Endothelial cell of umbilical vein (primary cell): ENCODE results near the gene CCSER1. TPM values are rescaled to one million over a fixed set of nuclear protein-coding genes. Genes with fewer than 3 reads are reported as not detected.

Experiments used
- BruUV-seq: library from RNA; stranded (reverse); fragments of 400-500 nt; replicated peaks from 2 replicates; lab custom pipeline; 2021; lab: Mats Ljungman, UMichigan
- CTCF ChIA-PET: fragments of 300-600, 350-600 bp; sonication (Branson Sonifier 250); formaldehyde crosslinking; loops from one replicate; lab custom pipeline; 2021; ENCODE audit warnings: antibody characterized with exemption, inconsistent platforms; lab: Charles Lee
- POLR2A ChIA-PET: fragments of 300-600, 350-600 bp; sonication (Branson Sonifier 250); formaldehyde crosslinking; loops from one replicate; lab custom pipeline; 2021; ENCODE audit warnings: antibody characterized with exemption, inconsistent platforms; lab: Charles Lee
- DNase-seq: peaks from one replicate; pipeline ENCODE4 v3.0.0-alpha.2; 2011; ENCODE audit warnings: low read depth, low spot score
- FAIRE-seq: peaks from 2 replicates; lab custom pipeline; 2011; peaks lifted over from hg19 to GRCh38; lab: Jason Lieb, UNC
- H2AFZ ChIP-seq: 2 replicates; pipeline ENCODE4 v1.6.0; 2012; ENCODE audit warnings: low read depth, low read length, control low read depth, inconsistent platforms
- H3K27ac ChIP-seq: 2 replicates; pipeline ENCODE4 v1.5.1; 2011; ENCODE audit warnings: low read depth, mild to moderate bottlenecking, control low read depth, low read length, moderate library complexity; ENCODE audit not compliant: insufficient read depth
- H3K27me3 ChIP-seq, 2 experiments: 2 replicates each; pipeline versions ENCODE4 v1.6.0 to v1.6.1; 2011; ENCODE audit warnings: low read length in 2 of 2, mixed read lengths in 1 of 2; ENCODE audit not compliant: control insufficient read depth in 2 of 2, insufficient read depth in 2 of 2
- H3K36me3 ChIP-seq, 2 experiments: 2 replicates in 1 of 2; 3 replicates in 1 of 2; pipeline ENCODE4 v1.5.1; 2011; ENCODE audit warnings: low read length in 2 of 2, mild to moderate bottlenecking in 1 of 2, moderate library complexity in 1 of 2; ENCODE audit not compliant: control insufficient read depth in 2 of 2, insufficient read depth in 2 of 2; ENCODE audit errors: extremely low read depth in 1 of 2
- H3K4me1 ChIP-seq: 3 replicates; pipeline ENCODE4 v1.5.1; 2011; ENCODE audit warnings: mild to moderate bottlenecking, low read length; ENCODE audit not compliant: control insufficient read depth, insufficient read depth; ENCODE audit errors: extremely low read depth
- H3K4me2 ChIP-seq: 2 replicates; pipeline ENCODE4 v1.6.1; 2011; ENCODE audit warnings: low read length, control low read depth, mixed read lengths; ENCODE audit not compliant: insufficient read depth
- H3K4me3 ChIP-seq, 3 experiments: fragments of 200-600 bp in 1 of 3; sonication (generic), shearing (Covaris generic) in 1 of 3; replicated peaks in 1 of 3; 2 replicates each; pipeline ENCODE4 v1.5.1; 2011 to 2016; ENCODE audit warnings: control low read depth in 3 of 3, low read length in 3 of 3, mild to moderate bottlenecking in 2 of 3, inconsistent platforms in 1 of 3, low read depth in 1 of 3, moderate library complexity in 1 of 3; ENCODE audit not compliant: insufficient read depth in 1 of 3
- H3K79me2 ChIP-seq: 2 replicates; pipeline ENCODE4 v1.6.0; 2012; ENCODE audit warnings: low read length, inconsistent platforms; ENCODE audit not compliant: control insufficient read depth, insufficient read depth
- H3K9ac ChIP-seq: replicated peaks from 2 replicates; pipeline ENCODE3; 2011; ENCODE audit warnings: low read length, control low read depth; ENCODE audit not compliant: insufficient read depth; ENCODE audit errors: extremely low read depth
- H3K9me1 ChIP-seq: replicated peaks from 3 replicates; pipeline ENCODE4 v1.6.0; 2011; ENCODE audit warnings: mild to moderate bottlenecking, low read length; ENCODE audit not compliant: control insufficient read depth, insufficient read depth; ENCODE audit errors: extremely low read depth
- H3K9me3 ChIP-seq: replicated peaks from 2 replicates; pipeline ENCODE4 v1.5.1; 2012; ENCODE audit warnings: low read length, inconsistent platforms; ENCODE audit not compliant: control insufficient read depth, insufficient read depth
- H4K20me1 ChIP-seq: replicated peaks from 2 replicates; pipeline ENCODE3; 2011; ENCODE audit warnings: mild to moderate bottlenecking, low read length; ENCODE audit not compliant: control insufficient read depth, insufficient read depth; ENCODE audit errors: extremely low read depth
- EZH2 ChIP-seq: IDR thresholded peaks from 2 replicates; pipeline ENCODE4 v1.6.1; 2012; ENCODE audit warnings: borderline replicate concordance, low read depth, mild to moderate bottlenecking, moderate library complexity, low read length, inconsistent platforms; ENCODE audit not compliant: severe bottlenecking
- GATA2 ChIP-seq: IDR thresholded peaks from 2 replicates; pipeline ENCODE4 v1.7.0; 2011; ENCODE audit warnings: low read depth, mild to moderate bottlenecking, moderate library complexity, mixed read lengths, low read length; ENCODE audit not compliant: insufficient read length, insufficient read depth
- JUN ChIP-seq: IDR thresholded peaks from 2 replicates; pipeline ENCODE4 v1.6.1; 2011; ENCODE audit warnings: borderline replicate concordance, low read depth; ENCODE audit not compliant: insufficient read length, insufficient read depth
- MYC ChIP-seq: IDR thresholded peaks from one replicate; pipeline ENCODE4 v1.6.1; 2011; ENCODE audit warnings: mild to moderate bottlenecking, low read depth, low read length
- POLR2A ChIP-seq: IDR thresholded peaks from 2 replicates; pipeline ENCODE4 v1.6.1; 2012; ENCODE audit warnings: low read depth, mild to moderate bottlenecking, control low read depth, low read length
- POLR2AphosphoS5 ChIP-seq: IDR thresholded peaks from 2 replicates; pipeline ENCODE4 v1.6.1; 2012; ENCODE audit warnings: low read depth, mild to moderate bottlenecking, control low read depth, low read length, moderate library complexity; ENCODE audit not compliant: insufficient read depth
- dilution Hi-C: fragments of 300-500 bp; cut with MboI; formaldehyde crosslinking; loops from one replicate; pipeline ENCODE4 v1.15.0; 2019; ENCODE audit warnings: low sequenced_read_pairs; ENCODE audit not compliant: extremely low pct_ligation_motif_present
- intact Hi-C: fragments of 100-400 bp; cut with micrococcal nuclease; formaldehyde crosslinking; loops from one replicate; pipeline ENCODE4 v1.10.0; 2022
- polyA plus RNA-seq, 4 experiments: library from polyadenylated mRNA; depleted of rRNA in 3 of 4; stranded (reverse) in 3 of 4; unstranded in 1 of 4; fragments of >200 nt; gene quantifications; 2 replicates each; pipeline versions ENCODE4 v1.2.1 to v1.2.3, GENCODE V29; 2011 to 2012; ENCODE audit warnings: missing spikeins in 1 of 4
- total RNA-seq: library from RNA; stranded (reverse); gene quantifications from 2 replicates; pipeline ENCODE4 v1.2.3, GENCODE V29; 2021
- TF ChIP-seq, protein P1 (sequence below), 2 donors: IDR thresholded peaks; 1 replicate in 1 of 2; 2 replicates in 1 of 2; pipeline ENCODE4 v1.5.1; 2011; ENCODE audit warnings: low read length in 2 of 2, mild to moderate bottlenecking in 2 of 2, moderate library complexity in 2 of 2, control low read depth in 1 of 2, inconsistent platforms in 1 of 2, low read depth in 1 of 2; ENCODE audit not compliant: insufficient read depth in 1 of 2; ENCODE audit errors: extremely low read depth in 1 of 2
- TF ChIP-seq, protein P2 (sequence below): IDR thresholded peaks from 2 replicates; pipeline ENCODE4 v1.6.1; 2011; ENCODE audit not compliant: insufficient read depth, insufficient read length

The CCSER1 gene
- total and polyA plus RNA-seq, 2 donors (not counting 3 experiments of a cell fraction or from before 2014, with no cell fraction given), result 0.11 to 1.8 TPM

DNA sequence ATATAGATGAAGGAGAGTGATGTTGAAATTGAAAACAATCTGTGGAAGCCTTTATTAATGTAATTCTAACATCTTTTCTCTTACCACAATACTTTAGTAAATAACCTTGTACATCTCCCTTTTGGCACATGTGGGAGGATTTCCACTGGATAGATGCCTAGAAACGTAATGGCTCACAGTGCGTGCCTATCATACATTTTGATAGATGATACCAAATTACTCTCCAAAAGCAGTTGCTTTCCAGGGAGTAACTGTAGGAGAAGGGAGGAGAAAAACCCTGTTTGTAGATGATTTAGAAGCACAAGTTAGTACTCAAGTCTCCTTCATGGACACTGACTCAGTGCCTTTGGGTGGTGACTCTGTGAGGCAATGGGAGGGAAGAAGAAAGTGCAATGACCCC, 476.3 kb downstream of the CCSER1 start:
- dilution Hi-C loops, result no loop called here
- H3K9me3 ChIP-seq, result no peaks in the 10 kb centered on the region
- no peaks in the 10 kb centered on the region for H4K20me1 ChIP-seq
- FAIRE-seq (no peak), DNase-seq (no peak)
- no peaks in the 10 kb centered on the region for H3K79me2 ChIP-seq
- intact Hi-C loops, result no loop called here
- H3K27me3 ChIP-seq, result no peaks in the 10 kb centered on the region
- H3K27ac ChIP-seq, result no peak overlapping the region
- no peak overlapping the region for H3K4me3 ChIP-seq
- no peaks in the 10 kb centered on the region for H3K36me3 ChIP-seq
- H3K4me2 ChIP-seq, result no peak overlapping the region
- no peaks in the 10 kb centered on the region for H3K4me1 ChIP-seq
- no peaks in the 10 kb centered on the region for H3K9me1 ChIP-seq
- TF ChIP-seq GATA2 (no peak), POLR2AphosphoS5 (no peak), MYC (no peak), EZH2 (no peak), POLR2A (no peak), JUN (no peak)
- TF ChIP-seq, protein P1, sequence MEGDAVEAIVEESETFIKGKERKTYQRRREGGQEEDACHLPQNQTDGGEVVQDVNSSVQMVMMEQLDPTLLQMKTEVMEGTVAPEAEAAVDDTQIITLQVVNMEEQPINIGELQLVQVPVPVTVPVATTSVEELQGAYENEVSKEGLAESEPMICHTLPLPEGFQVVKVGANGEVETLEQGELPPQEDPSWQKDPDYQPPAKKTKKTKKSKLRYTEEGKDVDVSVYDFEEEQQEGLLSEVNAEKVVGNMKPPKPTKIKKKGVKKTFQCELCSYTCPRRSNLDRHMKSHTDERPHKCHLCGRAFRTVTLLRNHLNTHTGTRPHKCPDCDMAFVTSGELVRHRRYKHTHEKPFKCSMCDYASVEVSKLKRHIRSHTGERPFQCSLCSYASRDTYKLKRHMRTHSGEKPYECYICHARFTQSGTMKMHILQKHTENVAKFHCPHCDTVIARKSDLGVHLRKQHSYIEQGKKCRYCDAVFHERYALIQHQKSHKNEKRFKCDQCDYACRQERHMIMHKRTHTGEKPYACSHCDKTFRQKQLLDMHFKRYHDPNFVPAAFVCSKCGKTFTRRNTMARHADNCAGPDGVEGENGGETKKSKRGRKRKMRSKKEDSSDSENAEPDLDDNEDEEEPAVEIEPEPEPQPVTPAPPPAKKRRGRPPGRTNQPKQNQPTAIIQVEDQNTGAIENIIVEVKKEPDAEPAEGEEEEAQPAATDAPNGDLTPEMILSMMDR (IDR thresholded peaks at IDR 0.05; ENCODE audit: extremely low read depth in 1 of 2, insufficient read depth in 1 of 2, low read depth in 1 of 2, low read length in 2 of 2), result no peak
- TF ChIP-seq, protein P2, sequence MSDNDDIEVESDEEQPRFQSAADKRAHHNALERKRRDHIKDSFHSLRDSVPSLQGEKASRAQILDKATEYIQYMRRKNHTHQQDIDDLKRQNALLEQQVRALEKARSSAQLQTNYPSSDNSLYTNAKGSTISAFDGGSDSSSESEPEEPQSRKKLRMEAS, result no peak
- no TSS peak for BruUV-seq
- POLR2A ChIA-PET, result no interaction called here
- CTCF ChIA-PET, result no interaction called here
- H3K9ac ChIP-seq, result no peak overlapping the region
- H2AFZ ChIP-seq, result no peak overlapping the region
